ENCODE data around the gene DOP1B.

- TF ChIP-seq EZH2 (IDR thresholded peaks at IDR 0.05) (no peak), POLR2AphosphoS5 (IDR thresholded peaks at IDR 0.05; ENCODE audit: borderline replicate concordance, low read depth, low read length) (no peak)
Measured at GRCh38 chr21:36183144-36183795, 26.6 kb downstream of the DOP1B start.
